HG03280 (cell line): ENCODE results near the gene RNLS.

Experiments used
- ATAC-seq: cut with Tn5 transposase; IDR thresholded peaks from one replicate; pipeline ENCODE4 v1.9.1; 2021; ENCODE audit warnings: mild to moderate bottlenecking, moderate library complexity; ENCODE audit not compliant: unreplicated experiment

Gene RNLS

GRCh38 chr10:88270061-88270808 is 312.9 kb downstream of the RNLS start:
- ATAC-seq: no peak

GRCh38 chr10:88262591-88263234 is 320.4 kb downstream of the RNLS start:
- ATAC-seq: no peak

DNA sequence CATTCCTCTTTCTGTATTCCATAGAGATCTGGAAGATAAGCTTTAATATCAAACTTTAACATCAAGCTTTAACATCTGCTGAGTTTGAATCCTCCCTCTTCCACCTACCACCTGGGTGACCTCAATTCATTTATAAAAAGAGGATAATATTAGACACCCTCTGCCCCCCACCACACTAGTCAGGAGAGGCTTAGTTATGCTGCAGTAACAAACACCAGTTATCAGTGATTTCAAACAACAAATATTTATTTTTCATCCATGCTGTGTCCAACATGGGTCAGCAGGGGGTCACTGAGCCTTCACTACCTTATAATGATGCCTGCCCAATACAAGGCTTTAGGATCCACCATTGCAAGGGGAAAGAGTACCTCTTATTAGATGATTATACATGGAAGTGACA is 322.0 kb downstream of the RNLS start:
- no peak for ATAC-seq

GRCh38 chr10:88260329-88261051 is 322.6 kb downstream of the RNLS start:
- no peak for ATAC-seq

- ATAC-seq: no peak
Measured at GRCh38 chr10:88259381-88259780, 323.7 kb downstream of the RNLS start.

DNA sequence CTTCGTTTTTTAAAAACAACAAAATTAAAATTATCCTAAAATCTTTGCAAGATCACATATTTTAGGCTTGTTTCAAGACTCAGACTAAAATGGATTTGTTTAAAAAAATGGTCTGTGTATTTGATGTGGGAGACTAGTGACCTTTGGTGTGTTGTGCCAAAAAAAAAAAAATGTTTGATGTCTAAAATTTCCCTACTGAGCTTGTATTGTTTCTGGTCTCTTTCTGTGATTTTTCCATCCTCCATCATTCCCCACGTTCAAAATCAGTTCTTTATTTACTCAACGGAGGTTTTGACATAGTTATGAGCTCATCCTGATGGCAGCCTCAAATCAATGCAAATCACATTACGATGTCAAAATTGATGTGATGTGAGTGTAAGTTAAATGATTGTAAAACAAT is 326.2 kb downstream of the RNLS start:
- no peak for ATAC-seq

DNA sequence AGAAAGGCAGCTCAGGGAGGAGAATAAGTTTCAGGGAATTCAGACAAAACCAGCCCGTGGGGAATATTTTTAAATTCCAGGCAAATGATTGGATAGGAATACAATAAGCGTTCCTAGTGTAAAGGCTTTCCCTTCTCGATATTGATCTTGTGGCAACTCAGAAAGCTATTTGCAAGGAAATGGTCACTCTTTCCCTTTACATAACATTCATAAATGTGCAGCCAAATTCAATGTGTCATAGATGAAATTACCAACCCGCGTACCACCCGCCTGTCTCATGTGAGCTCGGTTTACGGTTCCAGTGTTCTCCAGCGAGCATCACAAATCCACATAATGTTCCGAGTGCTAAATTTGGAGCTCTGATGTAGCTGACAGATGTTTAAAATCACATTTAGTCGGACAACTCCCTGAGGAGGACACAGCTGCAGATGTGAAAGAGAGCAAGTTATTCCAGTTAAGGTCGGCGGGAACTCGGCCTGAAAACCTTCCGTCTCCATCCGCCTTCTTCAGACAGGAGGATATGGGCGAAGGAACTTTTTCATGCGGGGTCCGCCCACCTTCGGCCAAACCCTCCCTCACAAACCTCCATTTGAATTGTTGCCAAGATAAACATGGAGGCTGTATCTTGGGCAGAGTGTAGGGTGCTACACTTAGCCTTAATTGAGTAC is 327.0 kb downstream of the RNLS start:
- ATAC-seq: no peak

DNA sequence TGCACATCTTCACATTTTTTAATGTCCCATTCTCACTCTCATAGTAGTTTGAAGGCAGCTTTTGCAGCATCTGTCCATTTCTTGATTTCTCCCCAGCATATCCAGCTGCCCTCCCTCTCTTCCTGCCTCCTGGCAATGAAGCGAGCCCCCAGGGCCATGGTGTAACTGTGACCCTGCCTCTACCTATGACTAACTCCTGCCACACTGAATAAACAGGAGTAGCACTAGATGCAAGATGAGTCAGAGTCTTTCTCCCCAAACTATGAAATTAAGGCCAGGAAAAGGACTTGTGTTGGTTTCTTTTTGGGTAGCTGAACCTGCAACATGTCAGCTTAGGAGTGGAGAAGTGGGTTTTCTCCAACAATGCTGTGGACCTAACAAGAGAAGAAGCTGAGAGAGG is 329.0 kb downstream of the RNLS start:
- no peak for ATAC-seq

- ATAC-seq: no peak
Measured at GRCh38 chr10:88253622-88254021, 329.5 kb downstream of the RNLS start.

DNA sequence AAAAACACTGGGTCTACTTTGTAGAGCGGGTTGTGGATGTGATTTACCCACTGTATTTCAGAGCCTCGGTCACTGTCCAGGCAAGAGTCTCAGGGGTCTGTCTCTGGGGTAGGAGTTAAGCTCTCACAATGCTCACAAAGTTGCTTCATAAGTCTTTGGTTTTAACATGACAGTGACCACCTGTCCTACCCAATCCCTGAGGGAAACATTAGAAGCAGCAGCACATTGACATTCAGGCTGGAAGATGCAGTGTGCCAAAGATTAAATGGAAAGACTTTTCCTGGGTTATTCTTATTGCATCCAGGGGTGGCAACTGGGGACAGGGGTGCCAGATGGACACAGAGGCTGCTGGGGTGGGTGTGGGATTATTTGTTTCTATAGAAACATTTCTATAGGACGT is 330.0 kb downstream of the RNLS start:
- no peak for ATAC-seq

DNA sequence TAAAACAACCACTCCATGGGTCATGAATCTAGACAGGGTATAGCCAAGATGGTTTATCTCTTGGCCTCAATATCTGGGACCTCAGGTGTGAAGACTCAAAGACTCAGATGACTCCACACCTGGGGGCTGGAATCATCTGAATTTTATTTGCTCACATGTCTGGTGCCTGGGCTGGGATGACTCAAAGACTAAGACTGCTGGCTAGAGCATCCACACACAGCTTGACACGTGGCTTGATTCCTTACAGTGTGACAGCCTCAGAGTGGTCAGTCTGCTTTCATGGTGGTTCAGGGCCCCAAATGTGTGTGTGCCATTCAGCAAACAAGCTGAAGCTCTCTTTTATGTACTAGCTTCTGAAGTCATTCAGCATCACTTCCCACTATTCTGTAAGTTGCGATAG is 333.7 kb downstream of the RNLS start:
- no peak for ATAC-seq

DNA sequence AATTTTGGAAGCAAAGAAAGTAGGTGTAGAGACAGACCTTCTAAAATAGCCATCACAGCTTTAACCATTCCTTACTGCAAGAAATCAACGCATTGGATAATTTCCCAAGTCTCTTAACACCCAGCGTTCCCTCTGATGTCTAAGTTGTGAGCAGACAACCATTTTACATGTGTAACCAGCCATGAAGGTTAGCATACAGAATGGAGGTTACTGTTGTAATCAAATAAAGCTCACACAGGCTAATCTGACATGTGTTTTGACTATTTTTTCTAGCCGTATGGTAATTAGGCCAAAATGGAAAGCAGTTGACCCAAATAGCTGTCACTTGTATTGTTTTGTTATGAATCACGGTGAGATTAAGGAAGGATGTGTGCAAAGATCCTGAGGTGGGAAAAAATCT is 336.4 kb downstream of the RNLS start:
- no peak for ATAC-seq

- ATAC-seq: no peak
Measured at GRCh38 chr10:88245974-88246511, 337.1 kb downstream of the RNLS start.

DNA sequence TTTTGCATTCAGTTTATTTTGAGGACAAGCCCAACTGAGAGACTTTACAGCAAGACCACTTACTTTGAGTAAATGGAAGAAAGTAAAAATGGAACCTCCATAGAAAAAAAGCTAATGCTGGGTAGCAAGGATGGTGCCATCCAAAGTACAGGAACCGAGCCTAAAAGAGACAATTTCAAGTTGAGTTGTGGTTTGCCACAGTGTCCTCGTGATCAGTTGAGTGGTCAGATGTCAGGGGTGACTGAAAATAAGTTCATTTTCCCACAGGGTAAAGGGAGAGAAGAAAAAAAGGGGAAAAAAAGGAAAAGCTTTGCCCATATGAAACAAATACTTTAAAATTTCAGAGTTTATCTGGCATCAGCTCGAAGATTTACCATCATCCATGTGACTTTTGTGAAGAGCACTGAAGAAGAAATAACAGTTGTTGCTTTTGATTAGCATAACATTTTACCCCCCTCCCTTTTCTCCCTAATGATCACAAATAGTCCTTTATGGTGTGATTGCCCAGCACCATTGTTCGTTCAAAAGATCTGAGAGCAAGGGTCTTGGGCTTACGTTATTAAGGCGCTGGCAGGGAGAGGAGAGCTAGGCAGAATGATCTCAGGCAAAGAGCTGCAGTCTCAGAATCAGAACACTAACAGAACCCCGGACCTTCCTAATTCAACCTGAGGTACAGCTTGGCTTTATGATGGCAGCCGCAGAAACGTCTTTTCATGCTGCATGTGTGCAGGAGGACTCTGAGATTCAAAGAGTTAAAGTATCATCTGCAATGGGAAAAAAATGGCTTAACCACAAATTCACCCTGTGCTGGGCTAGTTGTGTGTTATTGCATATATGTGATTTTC is 338.1 kb downstream of the RNLS start:
- no peak for ATAC-seq

- ATAC-seq: no peak
Measured at GRCh38 chr10:88243836-88244730, 339.0 kb downstream of the RNLS start.

DNA sequence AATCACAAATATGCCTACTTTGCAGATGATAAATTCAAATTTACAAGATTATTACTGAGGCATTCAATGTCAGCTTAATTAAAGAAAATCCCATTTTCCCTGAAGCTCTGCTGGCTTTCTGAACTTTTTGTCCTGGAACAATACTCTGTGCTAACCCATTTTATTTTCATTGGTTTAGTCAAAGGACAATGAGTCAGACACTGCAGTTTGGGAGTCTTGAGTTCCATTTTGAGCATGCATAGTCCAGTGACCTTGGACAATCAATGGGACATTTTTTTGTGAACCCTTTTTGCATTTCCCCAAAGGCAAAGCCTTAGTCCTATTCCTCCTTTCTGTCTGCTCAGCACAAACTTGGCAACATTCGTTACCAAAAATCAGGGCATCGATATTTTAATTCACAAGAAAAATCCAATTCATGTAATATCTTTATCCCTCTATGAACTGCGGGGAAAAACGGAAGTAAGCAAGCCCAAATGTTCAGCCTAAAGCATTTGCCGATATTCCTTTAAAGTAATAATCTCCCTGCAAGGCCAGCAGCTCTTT is 339.8 kb downstream of the RNLS start:
- no peak for ATAC-seq

GRCh38 chr10:88241501-88241900 is 341.6 kb downstream of the RNLS start:
- ATAC-seq: no peak

- no peak for ATAC-seq
Measured at GRCh38 chr10:88239212-88239611, 343.9 kb downstream of the RNLS start.

- ATAC-seq: no peak
Measured at GRCh38 chr10:88238615-88238914, 344.6 kb downstream of the RNLS start.
